Subcutaneous adipose tissue (tissue), 4 donors: Measurements from ENCODE around the gene ITGB8. TPM values are rescaled to one million over a fixed set of nuclear protein-coding genes. Genes with fewer than 3 reads are reported as not detected.

Experiments used
- CTCF ChIP-seq: fragments of 450-650 bp; IDR thresholded peaks from one replicate; pipeline ENCODE4 v1.5.1; 2016; ENCODE audit warnings: low read depth, mild to moderate bottlenecking, control low read depth, antibody characterized with exemption, moderate library complexity
- total RNA-seq, 4 donors: library from RNA; depleted of rRNA; stranded (reverse); fragments of >200 nt; gene quantifications; one replicate each; pipeline ENCODE4 v1.1.0, GENCODE V29; 2016

ITGB8 gene
- total RNA-seq, 4 donors from 2014 or later, result 0.57 to 7.5 (median 4.1) TPM

DNA sequence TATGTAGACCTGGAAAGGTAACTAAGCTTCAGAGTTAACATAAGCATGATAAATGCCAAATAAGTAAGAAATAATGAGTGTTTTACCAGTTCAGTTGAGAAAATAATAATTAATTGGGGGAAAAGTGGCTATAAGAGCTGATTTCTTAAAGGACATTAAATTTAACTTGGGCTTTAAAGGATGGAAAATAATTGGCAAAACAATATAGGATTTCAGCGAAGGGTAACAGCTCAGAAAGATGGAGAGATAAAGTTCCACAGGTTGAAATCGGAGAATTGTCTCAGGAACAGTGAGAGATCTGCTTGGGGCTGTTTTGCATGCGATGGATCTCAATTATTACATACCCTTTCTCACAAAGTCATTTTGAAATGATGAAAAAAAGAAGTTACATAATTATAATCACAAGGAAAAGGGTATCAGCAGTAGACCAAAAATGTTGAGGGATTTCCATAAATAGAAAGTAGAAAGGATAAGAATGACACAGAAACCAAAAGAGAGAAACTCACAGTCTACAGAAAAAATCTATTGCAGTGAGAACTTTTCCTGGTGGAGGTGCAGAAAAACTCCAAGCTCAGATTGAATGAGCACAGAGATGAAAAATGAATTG lies 40.1 kb upstream of the ITGB8 start:
- TF ChIP-seq CTCF, result no peak

DNA sequence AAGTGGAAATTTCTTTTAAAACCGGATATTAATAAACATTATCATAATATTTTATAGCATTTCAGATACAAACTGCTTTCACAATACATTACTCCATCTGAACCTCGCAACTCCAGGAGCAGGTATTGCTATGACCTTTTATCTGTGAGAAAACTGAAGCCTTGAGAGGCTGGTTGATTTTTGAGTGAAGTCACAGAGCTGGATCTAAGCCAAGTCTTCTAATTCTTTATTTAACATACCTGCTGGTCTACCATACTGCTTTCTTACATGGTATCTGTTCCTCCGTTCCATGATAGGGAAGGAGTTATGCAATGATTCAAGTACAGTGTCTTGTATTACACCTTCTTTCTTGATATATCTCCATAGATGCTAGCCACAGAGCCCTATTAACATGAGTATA lies 37.4 kb upstream of the ITGB8 start:
- no peak for TF ChIP-seq CTCF

GRCh38 chr7:20296444-20296843 lies 34.3 kb upstream of the ITGB8 start:
- TF ChIP-seq CTCF, result no peak

- TF ChIP-seq CTCF, result no peak
Observed at GRCh38 chr7:20296901-20297300, 33.8 kb upstream of the ITGB8 start.

DNA sequence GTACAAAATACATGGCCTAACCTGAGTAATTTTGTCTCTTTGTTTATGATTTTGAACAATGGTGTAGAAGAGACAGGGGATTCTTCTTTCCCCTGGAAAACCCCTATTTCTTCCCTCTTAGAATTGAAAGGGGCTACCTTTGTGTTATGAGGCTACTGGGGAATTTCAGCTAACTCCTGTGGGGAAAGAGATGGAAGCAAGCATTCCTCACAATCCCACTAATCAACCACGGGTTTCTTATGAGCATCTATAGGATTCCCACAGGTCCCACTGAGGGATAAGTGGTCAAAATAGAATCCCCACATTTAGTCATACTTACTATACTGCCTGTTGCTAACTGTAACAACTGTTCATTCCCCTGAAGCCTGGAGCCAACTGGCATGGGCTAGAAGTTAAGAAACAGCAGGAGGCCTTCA lies 32.2 kb upstream of the ITGB8 start:
- no peak for TF ChIP-seq CTCF

- no peak for TF ChIP-seq CTCF
Observed at GRCh38 chr7:20299145-20299544, 31.6 kb upstream of the ITGB8 start.

DNA sequence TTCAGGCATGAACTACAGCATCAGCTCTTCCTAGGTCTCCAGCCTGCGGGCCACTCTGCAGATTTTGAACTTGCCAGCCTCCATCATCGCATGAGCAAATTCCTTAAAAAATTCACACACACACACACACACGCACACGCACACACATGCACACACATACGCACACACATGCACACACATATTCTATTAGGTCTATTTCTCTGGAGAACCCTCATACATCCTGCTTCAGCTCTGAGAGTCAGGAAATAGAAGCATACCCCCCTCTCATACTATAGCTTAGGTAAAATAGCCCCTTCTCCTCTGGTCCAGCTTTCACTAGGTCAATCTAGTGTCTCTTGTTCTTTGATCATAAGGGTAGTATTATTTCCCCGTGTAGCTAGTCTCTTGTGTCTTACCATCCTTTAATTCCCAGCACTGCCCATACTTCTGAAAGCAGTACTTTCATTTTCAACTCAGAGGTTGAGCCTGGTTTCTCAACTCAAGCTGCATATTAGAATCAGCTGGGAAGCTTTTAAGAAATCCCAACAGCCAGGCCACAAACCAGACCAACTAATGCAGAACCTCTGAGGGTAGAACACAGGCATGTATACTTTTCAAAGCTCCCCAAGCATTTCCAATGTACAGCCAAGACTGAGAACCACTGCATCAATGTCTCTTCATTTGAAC lies 30.9 kb upstream of the ITGB8 start:
- no peak for TF ChIP-seq CTCF
